Mesenteric fat pad (tissue), 1 donor: ENCODE results near the gene TGFBR2. TPM values are rescaled to one million over a fixed set of nuclear protein-coding genes. Genes with fewer than 3 reads are reported as not detected.

Experiments
- DNase-seq: peaks from one replicate; pipeline ENCODE4 v3.0.0-alpha.2; 2020; ENCODE audit warnings: low spot score
- total RNA-seq: library from RNA; stranded (reverse); fragmentation: NEBNext Ultra II Directional; extraction: Animal tissue kit (Norgen Biotek cat#: 25700); gene quantifications from one replicate; pipeline ENCODE4 v1.2.1, GENCODE V29; 2021
- donor health status: DM: yes; HTN: yes; CAD: no.

The TGFBR2 gene
- total RNA-seq, 1 donor from 2014 or later, result 372 TPM

GRCh38 chr3:30671527-30672286 lies 65.3 kb downstream of the TGFBR2 start:
- DNase-seq, result no peak

GRCh38 chr3:30672287-30672735 lies 65.9 kb downstream of the TGFBR2 start:
- no peak for DNase-seq

GRCh38 chr3:30672959-30673358 lies 66.6 kb downstream of the TGFBR2 start:
- DNase-seq, result no peak

- no peak for DNase-seq
Observed at GRCh38 chr3:30673425-30674341, 67.3 kb downstream of the TGFBR2 start.

- DNase-seq, result no peak
Observed at GRCh38 chr3:30675006-30675405, 68.6 kb downstream of the TGFBR2 start.

- DNase-seq, result no peak
Observed at GRCh38 chr3:30675774-30676173, 69.4 kb downstream of the TGFBR2 start.

- DNase-seq, result no peak
Observed at GRCh38 chr3:30676424-30677346, 70.3 kb downstream of the TGFBR2 start.

- no peak for DNase-seq
Observed at GRCh38 chr3:30677347-30677685, 70.9 kb downstream of the TGFBR2 start.

GRCh38 chr3:30679045-30679444 lies 72.6 kb downstream of the TGFBR2 start:
- DNase-seq, result no peak

- no peak for DNase-seq
Observed at GRCh38 chr3:30680789-30681648, 74.6 kb downstream of the TGFBR2 start.

- no peak for DNase-seq
Observed at GRCh38 chr3:30681649-30682211, 75.3 kb downstream of the TGFBR2 start.

GRCh38 chr3:30682434-30683155 lies 76.2 kb downstream of the TGFBR2 start:
- no peak for DNase-seq

GRCh38 chr3:30683769-30684168 lies 77.4 kb downstream of the TGFBR2 start:
- DNase-seq, result no peak

GRCh38 chr3:30684356-30684755 lies 78.0 kb downstream of the TGFBR2 start:
- no peak for DNase-seq

GRCh38 chr3:30685267-30685667 lies 78.9 kb downstream of the TGFBR2 start:
- DNase-seq, result no peak

- DNase-seq, result no peak
Observed at GRCh38 chr3:30686176-30686575, 79.8 kb downstream of the TGFBR2 start.

GRCh38 chr3:30686799-30687198 lies 80.4 kb downstream of the TGFBR2 start:
- DNase-seq, result no peak

GRCh38 chr3:30687930-30688570 lies 81.6 kb downstream of the TGFBR2 start:
- DNase-seq, result no peak
